NCI-H82 treated with DMSO at 0.1 percent for 48 hours (cell line): ENCODE data around the gene EFNA2.

Experiments
- DNase-seq: peaks from one replicate; lab custom pipeline; 2025; ENCODE audit not compliant: unreplicated experiment; lab: John Stamatoyannopoulos, UW

EFNA2 gene

DNA sequence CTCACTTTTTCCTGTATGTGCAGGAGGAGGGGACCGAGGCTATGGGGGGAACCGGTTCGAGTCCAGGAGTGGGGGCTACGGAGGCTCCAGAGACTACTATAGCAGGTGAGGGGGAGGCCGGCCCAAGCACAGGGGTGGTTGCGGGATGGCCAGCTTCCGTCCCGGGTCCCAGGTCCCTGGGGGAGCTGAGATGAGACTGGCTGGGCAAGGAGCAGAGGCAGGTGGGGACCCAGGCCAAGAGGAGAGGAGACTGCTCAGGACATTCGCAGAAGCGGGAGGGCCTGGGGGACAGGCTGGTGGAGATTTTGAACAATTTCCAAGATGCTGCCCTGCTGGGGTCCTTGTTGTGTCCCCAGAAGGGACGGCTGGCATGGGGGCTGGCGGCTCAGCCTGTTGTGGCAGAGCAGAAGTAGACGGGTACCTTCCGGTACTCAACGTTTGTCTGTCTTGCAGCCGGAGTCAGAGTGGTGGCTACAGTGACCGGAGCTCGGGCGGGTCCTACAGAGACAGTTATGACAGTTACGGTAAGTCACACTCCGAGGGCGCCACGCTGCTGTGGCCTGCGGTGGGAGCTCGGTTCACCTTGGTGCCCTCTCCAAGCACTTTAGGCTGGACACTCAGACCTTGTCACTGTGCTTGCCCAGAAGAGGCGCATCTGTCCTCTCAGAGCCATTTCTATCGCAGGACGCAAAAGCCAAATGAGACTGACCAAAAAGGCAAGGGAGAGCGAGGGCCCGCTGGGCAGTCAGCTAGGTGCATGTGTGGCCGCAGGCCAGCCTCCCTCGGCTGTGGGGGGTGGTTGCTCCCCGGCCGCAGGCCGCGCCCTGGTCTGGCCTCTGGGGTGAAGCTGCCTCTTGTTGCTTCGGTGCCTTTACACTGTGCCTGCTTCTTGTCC is 13.9 kb upstream of the EFNA2 start:
- no peak for DNase-seq

DNA sequence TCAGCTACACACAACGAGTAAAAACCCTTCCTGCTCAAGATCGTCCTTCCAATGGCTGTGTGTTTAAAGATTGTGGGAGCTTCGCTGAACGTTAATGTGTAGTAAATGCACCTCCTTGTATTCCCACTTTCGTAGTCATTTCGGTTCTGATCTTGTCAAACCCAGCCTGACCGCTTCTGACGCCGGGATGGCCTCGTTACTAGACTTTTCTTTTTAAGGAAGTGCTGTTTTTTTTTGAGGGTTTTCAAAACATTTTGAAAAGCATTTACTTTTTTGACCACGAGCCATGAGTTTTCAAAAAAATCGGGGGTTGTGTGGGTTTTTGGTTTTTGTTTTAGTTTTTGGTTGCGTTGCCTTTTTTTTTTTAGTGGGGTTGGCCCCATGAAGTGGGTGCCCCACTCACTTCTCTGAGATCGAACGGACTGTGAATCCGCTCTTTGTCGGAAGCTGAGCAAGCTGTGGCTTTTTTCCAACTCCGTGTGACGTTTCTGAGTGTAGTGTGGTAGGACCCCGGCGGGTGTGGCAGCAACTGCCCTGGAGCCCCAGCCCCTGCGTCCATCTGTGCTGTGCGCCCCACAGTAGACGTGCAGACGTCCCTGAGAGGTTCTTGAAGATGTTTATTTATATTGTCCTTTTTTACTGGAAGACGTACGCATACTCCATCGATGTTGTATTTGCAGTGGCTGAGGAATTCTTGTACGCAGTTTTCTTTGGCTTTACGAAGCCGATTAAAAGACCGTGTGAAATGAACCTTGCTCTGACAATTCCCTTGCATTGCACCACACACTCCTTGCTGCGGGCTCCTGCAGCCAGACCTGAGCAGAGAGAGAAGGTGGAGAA is 13.0 kb upstream of the EFNA2 start:
- no peak for DNase-seq

DNA sequence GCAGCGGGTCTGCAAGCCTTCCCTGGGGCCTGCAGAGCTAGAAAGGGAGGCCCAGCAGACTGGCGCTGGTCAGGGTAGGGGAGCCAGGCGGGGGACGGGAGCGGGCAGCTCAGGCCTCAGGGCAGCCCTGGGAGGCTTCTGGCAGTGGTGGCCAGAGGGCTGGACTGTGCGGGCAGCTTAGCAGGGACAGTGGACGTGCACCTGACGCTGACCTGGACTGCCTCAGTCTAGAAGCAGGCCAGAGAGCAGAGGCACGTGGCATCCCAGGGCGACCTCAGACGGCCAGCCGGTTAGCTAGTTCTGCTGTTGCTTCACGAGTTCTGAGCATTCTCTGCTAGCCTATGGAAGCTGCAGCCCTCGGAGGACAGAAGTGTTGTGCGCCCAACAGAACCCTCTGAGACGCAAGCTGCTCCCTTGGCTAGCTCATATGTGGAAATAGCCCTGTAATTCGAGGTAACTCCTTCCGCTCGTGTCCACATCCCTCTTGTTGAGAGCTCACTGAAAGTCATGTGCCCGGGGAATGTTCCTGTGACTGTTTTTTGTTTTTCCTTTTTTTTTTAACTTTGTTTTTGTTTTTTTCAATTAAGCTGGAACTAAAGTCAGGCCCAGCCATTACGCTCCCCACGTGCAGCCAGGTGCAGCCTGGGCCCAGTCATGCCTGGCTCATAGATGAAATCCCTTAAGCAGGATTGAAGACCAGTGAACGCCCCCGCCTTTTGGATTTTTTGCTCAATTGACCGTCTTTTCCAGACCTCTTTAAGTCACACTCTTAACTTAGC is 12.2 kb upstream of the EFNA2 start:
- DNase-seq: no peak

DNA sequence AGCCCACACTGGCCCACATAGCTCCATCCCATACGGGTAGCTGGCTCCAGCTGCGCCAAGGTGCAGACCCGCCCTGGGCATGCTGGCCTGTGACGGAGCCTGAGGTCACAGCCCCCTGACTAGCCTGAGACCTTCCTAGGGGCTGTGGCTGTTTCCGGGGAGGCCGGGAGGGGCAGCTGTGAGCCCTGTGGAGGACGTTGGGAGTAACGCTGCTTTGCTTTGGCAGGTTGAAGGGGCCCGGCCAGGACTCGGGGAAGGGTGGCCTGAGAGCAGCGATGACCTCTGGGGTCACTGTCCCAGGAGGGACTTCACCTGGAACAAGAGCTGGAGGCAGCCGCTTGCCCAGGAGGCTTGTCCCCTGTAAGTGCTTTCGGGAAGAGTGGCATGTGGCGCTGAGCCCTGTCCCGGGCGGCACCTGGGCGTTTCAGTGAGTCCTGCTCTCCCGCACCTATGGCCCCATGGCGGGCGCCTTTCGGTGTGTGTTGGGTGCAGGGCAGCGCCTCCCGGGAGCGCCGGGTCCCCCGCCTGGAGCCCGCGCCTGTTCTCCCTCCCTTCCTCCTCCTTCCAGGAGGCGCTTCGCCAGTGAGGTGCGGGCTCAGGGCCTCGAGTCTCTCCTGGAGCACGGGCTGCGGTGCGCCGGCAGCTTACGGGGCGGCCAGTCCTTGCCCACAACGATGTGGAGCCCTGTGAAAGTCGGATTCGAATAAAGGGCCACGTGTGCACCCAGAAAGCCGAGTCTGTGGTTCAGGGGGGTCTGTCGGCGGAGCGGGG is 11.4 kb upstream of the EFNA2 start:
- DNase-seq: no peak

GRCh38 chr19:1274852-1275259 is 10.8 kb upstream of the EFNA2 start:
- DNase-seq: no peak

GRCh38 chr19:1275260-1275975 is 10.3 kb upstream of the EFNA2 start, which contains the start of gene FAM174C:
FAM174C (plus strand) TSS chr19:1275530; CDS start chr19:1275550, 20 bp downstream.
- DNase-seq: peak; percentile 57

DNA sequence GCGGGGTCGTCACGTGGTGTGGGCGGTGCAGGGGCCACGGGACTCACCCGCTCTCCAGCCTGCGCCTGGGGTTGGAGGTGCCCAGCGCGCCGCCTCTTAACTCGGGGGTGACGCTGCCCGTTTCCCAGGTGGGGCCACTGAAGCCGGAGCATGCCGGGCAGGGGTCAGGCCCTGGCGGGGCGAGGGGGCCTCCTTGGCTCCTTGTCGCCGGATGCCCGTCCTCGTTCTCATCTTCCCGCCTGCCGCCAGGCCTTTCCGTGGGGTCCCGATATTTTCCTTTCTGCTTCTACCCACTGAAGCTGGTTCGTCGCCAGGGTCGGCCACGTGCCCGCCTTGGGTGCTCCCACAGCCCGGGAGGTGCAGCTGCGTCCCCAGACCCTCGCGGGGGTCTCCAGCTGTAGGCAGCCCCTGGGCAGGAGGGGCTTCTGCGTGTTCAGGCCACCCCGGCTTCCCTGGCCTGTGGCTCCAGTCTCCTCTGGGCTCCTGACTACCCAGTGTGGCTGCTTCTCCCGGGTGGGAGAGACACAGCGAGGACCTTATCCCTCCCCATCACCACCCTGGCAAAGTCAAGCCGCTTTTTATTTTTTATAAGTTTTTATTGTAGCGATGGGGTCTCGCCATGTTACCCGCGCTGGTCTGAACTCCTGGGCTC is 9.6 kb upstream of the EFNA2 start:
- no peak for DNase-seq

DNA sequence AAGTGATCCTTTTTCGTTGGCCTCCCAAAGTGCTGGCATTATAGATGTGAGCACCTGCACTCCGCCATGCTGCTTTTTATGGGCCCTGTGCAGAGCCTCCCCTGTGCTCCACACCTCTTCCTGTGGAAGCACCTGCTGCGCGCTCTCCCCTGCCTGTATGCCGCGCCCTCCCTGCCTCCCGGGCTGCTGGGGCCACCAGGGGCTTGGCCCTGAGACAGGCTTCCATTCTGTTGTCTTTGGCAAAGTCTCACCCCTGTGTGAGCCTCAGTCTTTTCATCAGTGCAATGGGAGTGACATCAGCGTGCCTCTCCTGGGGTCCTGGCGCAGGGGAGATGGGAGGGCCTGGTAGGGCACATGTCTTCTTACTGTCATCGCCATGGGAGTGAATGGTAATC is 9.0 kb upstream of the EFNA2 start:
- no peak for DNase-seq

- no peak for DNase-seq
Observed at GRCh38 chr19:1277061-1277460, 8.6 kb upstream of the EFNA2 start.

DNA sequence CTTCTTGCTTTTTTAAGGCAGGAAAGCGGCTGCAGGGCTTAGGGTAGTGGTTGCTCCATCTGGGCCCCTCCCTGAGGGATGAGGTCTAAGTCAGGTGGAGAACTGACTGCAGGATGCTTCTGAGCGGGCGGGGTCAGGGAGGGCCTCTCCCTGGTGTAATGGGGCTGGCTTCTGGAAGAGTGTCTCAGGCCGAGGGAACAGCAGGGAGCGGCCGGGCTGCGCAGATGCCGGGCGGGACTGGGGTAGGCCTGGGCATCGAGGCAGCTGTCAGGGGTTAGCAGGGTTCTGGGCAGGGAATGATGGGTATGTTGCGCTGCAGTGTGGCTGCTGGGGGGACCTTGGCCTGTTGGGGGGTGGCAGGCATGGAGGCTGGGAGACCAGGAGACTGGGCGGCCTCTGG is 7.6 kb upstream of the EFNA2 start:
- no peak for DNase-seq

- no peak for DNase-seq
Observed at GRCh38 chr19:1278713-1279660, 6.7 kb upstream of the EFNA2 start.

GRCh38 chr19:1279782-1280341 is 5.8 kb upstream of the EFNA2 start:
- DNase-seq: no peak

GRCh38 chr19:1280636-1281568 is 4.8 kb upstream of the EFNA2 start:
- no peak for DNase-seq

GRCh38 chr19:1281569-1282287 is 3.9 kb upstream of the EFNA2 start:
- DNase-seq: no peak

DNA sequence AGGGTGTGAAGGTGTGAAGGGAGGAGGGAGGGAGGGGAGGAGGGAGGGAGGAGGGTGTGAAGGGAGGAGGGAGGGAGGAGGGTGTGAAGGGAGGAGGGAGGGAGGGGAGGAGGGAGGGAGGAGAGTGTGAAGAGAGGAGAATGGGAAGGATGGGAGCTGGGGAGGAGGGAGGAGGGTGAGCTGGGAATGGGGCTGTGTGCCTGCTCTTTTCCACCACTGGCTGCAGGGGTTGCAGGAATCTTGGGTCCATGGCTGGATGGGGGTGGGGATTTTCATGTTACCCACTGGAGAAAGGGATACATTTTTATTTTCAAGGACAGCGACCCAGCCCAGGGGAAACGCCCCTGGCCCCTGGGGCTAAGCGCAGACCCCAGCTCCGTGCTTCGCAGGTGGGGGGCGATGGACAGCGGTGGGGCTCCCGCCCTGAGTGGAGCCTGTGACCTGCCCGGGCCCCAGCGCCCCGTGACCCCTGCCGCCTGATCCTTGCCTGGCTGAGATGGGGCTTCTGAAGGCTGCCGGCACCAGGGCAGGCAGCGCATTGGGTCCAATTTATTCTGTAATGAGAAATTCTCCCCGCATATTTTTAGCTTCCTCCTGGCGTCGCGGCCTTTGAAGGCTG is 3.0 kb upstream of the EFNA2 start:
- no peak for DNase-seq
